Activated CD4-positive, alpha-beta T cell treated with anti-CD3 and anti-CD28 coated beads, Interleukin-2, amount 10 ng/mL, durations not matched to agents 24 days and 14 days (primary cell): ENCODE measurements around the gene PTAR1. TPM values are rescaled to one million over a fixed set of nuclear protein-coding genes. Genes with fewer than 3 reads are reported as not detected.

ENCODE experiments used
- total RNA-seq: library from RNA; stranded (reverse); gene quantifications from 2 replicates; pipeline ENCODE4 v1.2.3, GENCODE V29; 2022

PTAR1 gene
- total RNA-seq, 1 donor from 2014 or later = 56.1 TPM

Other genes with a start within 250 kb of the PTAR1 start
- 0.51 and 1.1 TPM in 2 replicates for gene APBA1, start 87.6 kb downstream of the PTAR1 start, total RNA-seq
- not detected in 2 replicates for gene CFAP95, start 60.8 kb upstream of the PTAR1 start, total RNA-seq